Measurements from ENCODE around the gene MPZL2. TPM values are rescaled to one million over a fixed set of nuclear protein-coding genes. Genes with fewer than 3 reads are reported as not detected.

The MPZL2 gene
- total RNA-seq, 1 donor from 2014 or later: 53.0 TPM

- intact Hi-C loops (cut with DNase I): no loop called here
- TF ChIP-seq CTCF (IDR thresholded peaks at IDR 0.05): no peak
- Histone ChIP-seq H3K4me1 (no peaks in the 10 kb centered on the region), H3K9me3 (no peaks in the 10 kb centered on the region), H3K36me3 (no peaks in the 10 kb centered on the region), H3K27ac (no peak overlapping the region), H3K4me3 (no peak overlapping the region), H3K27me3 (no peaks in the 10 kb centered on the region)
- DNase-seq (ENCODE audit: low spot score in 2 of 2): no peak
Observed at GRCh38 chr11:118226296-118226695, 37.8 kb downstream of the MPZL2 start.

GRCh38 chr11:118224511-118225188 is 39.4 kb downstream of the MPZL2 start, which contains the start of gene JAML:
Gene JAML, minus strand, starts transcription at chr11:118225011. Its CDS starts 10,145 bp downstream, at chr11:118214866.
- H3K4me3 ChIP-seq: peak within 1 kb of the TSS in 1 of 2 donors; percentile 28
- no peak for DNase-seq (ENCODE audit: low spot score in 2 of 2)
- no peaks in the 10 kb centered on the region for H3K4me1 ChIP-seq
- no peaks in the 10 kb centered on the region for H3K27me3 ChIP-seq
- no peak for TF ChIP-seq CTCF (IDR thresholded peaks at IDR 0.05)
- intact Hi-C loops (cut with DNase I): no loop called here
- no peaks in the 10 kb centered on the region for H3K9me3 ChIP-seq
- peak within 1 kb of the TSS in 1 of 2 donors; percentile 37 for H3K27ac ChIP-seq
- H3K36me3 ChIP-seq: no peaks in the 10 kb centered on the region

- intact Hi-C loops (cut with DNase I): no loop called here
- no peak for DNase-seq (ENCODE audit: low spot score in 2 of 2)
- Histone ChIP-seq H3K27me3 (no peaks in the 10 kb centered on the region), H3K9me3 (no peaks in the 10 kb centered on the region), H3K4me3 (peak overlapping the region in 1 of 2 donors; percentile 28), H3K36me3 (no peaks in the 10 kb centered on the region), H3K4me1 (no peaks in the 10 kb centered on the region), H3K27ac (peak overlapping the region in 1 of 2 donors; percentile 37)
- TF ChIP-seq CTCF (IDR thresholded peaks at IDR 0.05): no peak
Observed at GRCh38 chr11:118223992-118224391, 40.1 kb downstream of the MPZL2 start.

- no peaks in the 10 kb centered on the region for H3K27me3 ChIP-seq
- no peak for DNase-seq (ENCODE audit: low spot score in 2 of 2)
- H3K27ac ChIP-seq: no peak overlapping the region
- no peaks in the 10 kb centered on the region for H3K36me3 ChIP-seq
- TF ChIP-seq CTCF (IDR thresholded peaks at IDR 0.05): no peak
- intact Hi-C loops (cut with DNase I): no loop called here
- H3K9me3 ChIP-seq: no peaks in the 10 kb centered on the region
- no peaks in the 10 kb centered on the region for H3K4me1 ChIP-seq
- peak overlapping the region in 1 of 2 donors; percentile 28 for H3K4me3 ChIP-seq
Observed at GRCh38 chr11:118223570-118223969, 40.5 kb downstream of the MPZL2 start.

GRCh38 chr11:118222437-118222836 is 41.7 kb downstream of the MPZL2 start:
- Histone ChIP-seq H3K4me1 (no peaks in the 10 kb centered on the region), H3K36me3 (no peaks in the 10 kb centered on the region), H3K9me3 (no peaks in the 10 kb centered on the region), H3K27me3 (no peaks in the 10 kb centered on the region), H3K27ac (no peak overlapping the region), H3K4me3 (no peak overlapping the region)
- intact Hi-C loops (cut with DNase I): no loop called here
- DNase-seq (ENCODE audit: low spot score in 2 of 2): no peak
- TF ChIP-seq CTCF (IDR thresholded peaks at IDR 0.05): no peak
